Measurements from ENCODE around the gene FSCN2.

DNA sequence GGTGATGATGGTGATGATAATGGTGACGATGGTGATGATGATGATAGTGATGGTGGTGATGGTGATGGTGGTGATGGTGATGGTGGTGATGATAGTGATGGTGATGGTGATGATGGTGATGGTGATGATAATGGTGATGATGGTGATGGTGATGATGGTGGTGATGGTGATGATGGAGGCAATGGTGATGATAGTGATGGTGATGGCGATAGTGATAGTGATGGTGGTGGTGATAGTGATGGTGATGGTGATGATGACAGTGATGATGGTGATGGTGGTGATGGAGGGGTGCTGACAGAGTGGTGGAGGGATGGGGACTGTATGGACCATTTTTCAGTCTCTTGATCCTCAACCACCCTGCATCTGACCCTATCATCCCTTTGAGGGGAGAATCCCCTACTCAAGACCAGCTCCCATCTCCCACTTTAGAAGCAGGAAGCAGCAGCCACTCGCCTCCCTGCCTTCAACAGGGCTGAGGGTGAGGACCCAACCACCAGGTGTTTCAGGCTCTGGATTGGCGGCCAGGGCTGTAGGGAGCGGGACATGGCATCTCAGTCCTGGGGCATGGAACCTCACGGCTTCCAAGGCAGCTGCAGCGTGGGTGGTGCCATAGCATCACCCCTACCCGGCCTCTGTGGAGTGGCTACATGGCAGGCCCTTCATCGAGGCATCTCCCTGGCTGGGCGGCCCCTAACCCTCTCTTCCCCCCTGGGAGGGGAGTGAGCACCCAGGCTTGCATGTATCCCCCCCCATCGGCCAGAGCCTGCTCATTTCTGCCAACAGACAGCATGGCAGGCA, 4.5 kb downstream of the FSCN2 start:
- no peak for TF ChIP-seq CTCF (IDR thresholded peaks at IDR 0.05)
- TF ChIP-seq POLR2A (IDR thresholded peaks at IDR 0.05), result no peak
- no peak for TF ChIP-seq POLR2AphosphoS5 (IDR thresholded peaks at IDR 0.05)
- no peak for TF ChIP-seq EP300 (IDR thresholded peaks at IDR 0.05)
